HG03460 (cell line): Measurements from ENCODE around the gene TSPAN18.

Experiments
- ATAC-seq: cut with Tn5 transposase; IDR thresholded peaks from one replicate; pipeline ENCODE4 v1.9.1; 2021; ENCODE audit not compliant: unreplicated experiment

Gene TSPAN18

DNA sequence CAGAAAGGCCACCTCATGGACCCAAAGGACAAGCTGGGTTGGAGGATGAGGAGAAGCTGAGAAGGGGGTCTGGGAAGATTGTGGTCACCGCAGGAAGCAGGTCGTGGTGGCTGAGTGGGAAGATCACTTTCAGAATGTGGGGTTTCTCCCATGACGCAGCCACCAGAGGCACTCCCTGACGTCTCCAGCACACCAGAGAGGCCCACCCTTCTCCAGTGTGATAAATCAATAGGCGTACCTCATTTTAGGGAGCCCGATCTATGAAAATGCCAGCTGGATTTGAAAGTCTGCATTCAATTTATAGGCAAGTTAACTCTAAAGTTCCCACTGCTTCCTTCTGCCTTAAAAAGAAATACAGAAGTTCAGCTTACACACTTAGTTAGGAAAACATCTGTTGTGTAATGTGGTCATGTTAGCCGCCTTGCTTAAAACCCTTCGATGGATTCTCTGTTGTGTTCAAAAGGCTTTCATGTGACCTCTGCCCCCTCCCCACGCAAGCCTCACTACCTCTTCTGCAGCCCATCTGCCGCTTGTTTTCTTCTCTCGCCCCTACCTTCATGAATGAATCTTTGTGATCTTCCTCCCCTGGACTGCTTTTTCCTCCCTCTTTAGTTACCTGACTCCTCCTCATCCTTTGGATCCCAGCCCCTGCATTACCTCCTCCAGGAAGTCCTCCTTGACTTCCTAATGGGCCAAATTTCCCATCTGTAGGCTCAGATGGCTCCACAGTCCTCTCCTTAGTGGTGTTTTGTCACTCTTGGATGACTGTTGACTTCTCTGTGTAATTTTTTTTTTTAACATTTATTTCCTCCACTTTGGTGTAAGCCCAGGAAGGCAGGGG is 10.7 kb downstream of the TSPAN18 start:
- no peak for ATAC-seq

DNA sequence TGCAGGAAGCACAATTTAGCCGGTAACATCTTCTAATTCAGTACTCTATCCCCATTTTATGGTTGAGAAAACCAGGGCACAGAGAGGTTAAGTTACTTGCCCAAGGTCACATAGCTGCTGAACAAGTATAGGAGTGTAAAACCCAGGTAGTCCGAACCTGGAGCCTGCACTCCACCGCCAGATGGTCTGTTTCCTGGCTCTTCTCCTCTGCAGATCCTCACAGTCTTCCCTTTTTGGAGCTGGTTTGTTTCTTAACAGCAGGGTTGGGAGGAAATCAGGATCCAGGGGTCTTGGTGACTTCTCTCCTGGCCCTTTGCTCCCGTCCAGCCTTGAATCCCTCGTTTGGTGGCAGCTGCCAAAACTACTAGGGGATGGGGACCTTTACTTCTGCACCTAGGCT is 12.0 kb downstream of the TSPAN18 start:
- no peak for ATAC-seq

DNA sequence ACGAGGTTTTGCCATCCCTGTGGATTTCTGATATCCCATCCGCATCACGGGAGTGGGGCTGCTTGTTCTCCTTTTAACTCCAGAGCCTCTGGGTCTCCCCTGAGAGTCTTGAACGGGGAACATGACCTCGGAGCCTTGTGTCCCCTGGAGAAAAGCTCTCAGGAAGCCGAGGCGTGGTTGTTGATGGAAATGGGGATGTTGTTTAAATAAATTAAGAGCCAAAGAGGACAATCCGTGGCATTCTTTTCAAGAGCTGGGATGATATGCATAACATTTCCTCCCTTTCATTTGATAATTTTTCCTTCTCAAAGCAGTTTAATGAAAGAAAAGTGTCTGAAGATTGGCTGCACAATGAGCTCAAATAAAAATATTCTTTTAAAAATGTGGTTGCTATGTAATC is 14.2 kb downstream of the TSPAN18 start:
- ATAC-seq = no peak

DNA sequence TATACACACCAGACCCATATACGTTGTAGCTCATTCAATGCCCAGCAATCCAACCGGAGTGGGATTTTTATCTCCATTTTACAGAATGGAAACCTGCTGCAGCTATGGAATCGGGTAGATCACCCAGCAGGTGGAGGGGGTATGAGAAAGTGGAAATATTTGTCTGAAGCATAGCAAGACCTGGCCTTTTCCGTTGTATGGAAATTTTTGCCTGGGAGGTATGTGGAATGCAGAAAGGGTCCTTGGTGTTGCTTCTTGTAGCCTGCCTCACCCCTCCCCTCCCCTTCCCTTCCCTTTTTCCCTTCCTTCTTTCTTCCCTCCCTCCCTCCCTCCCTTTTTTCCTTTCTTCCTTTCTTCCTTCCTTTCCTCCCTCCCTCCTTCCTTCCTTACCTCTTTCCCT is 15.2 kb downstream of the TSPAN18 start:
- no peak for ATAC-seq

- ATAC-seq = no peak
Measured at GRCh38 chr11:44742508-44743246, 15.9 kb downstream of the TSPAN18 start.

GRCh38 chr11:44743326-44743725 is 16.6 kb downstream of the TSPAN18 start:
- no peak for ATAC-seq

DNA sequence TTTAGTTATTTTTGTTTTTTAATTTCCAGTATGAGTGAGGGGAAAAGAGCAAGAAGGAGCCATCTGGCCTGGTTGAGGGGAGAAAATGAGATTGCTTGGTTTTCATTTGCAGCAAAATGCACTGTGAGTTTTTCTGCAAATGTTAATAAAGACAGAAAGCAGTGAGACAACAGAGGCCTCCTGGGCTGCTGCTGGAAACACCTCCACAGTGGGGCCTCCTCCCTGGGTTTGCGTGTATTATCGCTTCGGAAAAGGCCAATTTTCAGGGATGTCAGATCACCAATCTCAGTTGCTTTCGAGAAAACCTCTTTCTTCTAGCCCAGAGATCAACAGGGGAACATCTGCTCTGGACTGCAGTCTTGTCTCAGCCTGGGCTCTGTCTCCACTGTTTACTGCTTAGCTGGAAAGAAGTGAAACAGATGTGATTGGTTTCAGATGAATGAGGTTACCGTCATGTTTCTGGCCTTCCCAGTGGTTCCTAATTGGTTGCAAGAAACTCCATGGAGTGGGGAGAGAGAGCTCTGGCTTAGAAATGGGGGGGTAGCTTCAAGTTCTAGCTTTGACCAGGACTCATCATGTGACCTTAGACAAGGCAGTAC is 17.3 kb downstream of the TSPAN18 start:
- no peak for ATAC-seq

GRCh38 chr11:44746894-44747293 is 20.1 kb downstream of the TSPAN18 start:
- ATAC-seq = no peak

- no peak for ATAC-seq
Measured at GRCh38 chr11:44747316-44747715, 20.6 kb downstream of the TSPAN18 start.

DNA sequence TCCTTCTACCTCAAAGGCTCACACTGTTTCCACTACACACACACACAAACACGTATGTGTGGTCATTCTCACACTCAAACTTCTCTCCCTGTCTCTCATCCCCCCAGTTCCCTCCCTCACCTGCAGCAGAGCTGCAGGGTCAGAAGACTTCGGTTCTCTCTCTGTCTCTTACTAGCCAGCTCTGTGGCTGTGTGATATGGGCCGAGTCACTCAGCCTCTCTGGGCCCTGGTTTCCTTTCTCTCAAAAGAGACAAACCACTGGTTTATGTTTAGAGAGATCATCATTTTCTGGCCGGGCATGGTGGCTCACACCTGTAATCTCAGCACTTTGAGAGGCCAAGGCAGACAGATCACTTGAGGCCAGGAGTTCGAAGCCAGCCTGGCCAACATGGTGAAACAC is 21.1 kb downstream of the TSPAN18 start:
- ATAC-seq = no peak

DNA sequence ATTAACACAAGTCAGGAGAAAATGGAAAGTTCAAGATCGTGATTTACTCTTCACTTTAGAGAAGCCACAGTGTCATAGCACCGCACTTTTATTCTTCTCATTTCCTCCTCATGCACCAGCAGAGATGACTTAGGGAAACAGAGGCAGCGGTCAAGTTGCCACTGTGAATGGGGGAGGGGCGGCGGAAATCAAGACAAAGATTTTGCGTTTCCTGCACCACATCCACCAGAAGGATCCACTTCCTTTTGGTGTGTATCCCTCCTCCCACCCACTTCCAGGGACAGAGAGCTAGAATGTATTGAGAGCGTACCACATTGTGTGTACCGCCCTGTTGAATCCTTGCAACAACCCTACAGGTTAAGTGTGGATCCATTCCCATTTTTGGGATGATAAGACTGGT is 21.8 kb downstream of the TSPAN18 start:
- no peak for ATAC-seq

DNA sequence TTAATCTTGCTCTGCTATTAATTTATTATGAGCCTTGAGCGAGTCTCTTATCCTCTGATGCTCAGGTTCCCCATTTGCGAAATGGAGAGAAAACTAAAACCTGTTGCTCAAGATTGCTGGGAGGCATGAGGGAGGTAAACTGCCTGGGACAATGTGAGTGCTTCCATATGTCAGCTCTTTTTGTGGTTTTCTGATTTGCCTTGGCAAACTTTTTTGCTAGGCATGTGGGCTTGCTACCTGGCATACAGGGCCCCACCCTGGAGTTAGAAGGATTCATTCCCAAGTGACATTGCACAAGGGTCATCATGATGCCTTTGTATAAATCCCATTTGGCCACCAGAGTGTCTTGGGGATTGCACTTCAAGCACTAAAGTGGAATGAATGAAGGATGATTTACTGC is 22.4 kb downstream of the TSPAN18 start:
- ATAC-seq = no peak

- ATAC-seq = no peak
Measured at GRCh38 chr11:44750551-44751465, 24.0 kb downstream of the TSPAN18 start.

- ATAC-seq = no peak
Measured at GRCh38 chr11:44752300-44752699, 25.5 kb downstream of the TSPAN18 start.

- ATAC-seq = no peak
Measured at GRCh38 chr11:44752713-44753112, 26.0 kb downstream of the TSPAN18 start.

DNA sequence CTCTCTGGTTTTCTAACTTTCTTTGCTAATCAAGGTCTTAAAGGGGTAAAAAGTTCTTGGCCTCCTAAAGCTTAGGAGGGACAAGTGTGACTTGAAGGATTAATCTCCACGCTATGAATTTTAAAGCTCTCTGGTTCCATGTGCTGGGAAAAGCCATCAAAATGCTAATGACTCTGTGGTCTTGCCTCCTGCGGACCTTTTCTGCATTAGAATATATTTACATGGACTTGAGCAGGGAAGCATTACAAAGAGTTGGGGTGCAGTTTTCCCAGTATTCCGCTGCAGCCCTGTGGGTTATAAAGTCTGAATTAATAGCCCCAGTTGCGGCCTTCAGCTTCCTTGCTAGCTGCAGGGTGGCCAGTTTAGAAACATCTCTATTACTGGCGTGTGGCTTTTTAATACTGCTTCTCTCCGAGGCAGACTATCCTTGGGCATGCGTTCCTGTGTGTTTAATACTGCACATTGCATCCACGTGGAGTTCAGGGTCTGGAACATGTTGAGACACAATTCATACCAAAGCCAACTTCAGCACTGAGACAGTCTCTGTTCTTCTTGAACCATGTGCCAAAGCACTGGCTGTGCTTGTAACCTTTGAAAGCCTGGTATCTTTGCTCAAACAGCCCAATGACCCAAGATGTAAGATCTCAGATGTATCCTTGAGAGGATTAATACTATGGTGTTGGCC is 27.3 kb downstream of the TSPAN18 start:
- ATAC-seq = no peak

- ATAC-seq = no peak
Measured at GRCh38 chr11:44754876-44755555, 28.3 kb downstream of the TSPAN18 start.

DNA sequence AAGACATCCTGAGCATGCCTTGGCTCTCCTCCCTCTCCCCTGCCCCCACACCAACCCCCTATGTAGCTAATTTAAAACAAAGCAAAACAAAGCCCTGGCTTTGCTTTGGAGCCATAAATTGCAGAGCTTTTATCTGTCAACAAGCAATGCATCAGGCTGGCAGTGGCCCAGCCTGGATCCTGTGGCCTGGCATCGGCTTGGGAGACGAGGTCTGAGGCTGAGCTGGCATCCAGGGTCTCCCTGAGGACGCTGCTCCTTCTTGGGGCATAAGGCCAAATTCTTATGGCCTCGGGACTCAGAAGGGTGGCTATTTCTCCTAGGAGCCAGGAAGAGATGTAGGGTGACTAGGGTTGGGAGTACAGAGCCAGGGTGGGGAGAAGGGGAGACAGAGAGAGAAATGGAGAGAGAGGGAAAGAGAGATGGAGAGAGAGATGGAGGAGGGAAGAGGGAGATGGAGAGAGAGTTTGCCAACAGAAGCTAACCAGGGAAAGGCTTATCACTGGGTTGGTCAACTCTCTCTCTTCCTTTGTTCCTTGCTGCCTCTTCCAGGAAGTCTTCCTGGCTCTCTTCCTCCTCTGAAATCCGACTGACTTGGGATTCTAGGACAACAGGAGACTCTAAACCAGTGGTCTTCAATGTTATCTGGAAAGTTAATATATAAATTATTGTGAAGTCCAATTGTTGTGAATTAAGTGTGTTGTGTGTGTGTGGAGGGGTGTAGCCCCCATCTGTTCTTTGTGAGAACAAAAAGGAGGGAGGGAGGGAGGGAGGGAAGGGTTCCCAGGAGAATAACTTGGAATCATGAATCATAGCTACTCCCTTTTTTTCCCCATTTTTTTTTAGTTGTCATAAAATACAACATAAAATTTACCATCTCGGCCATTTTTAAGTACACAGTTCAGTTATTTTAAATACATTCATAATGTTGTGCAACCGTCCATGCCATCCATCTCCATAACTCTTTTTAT is 29.1 kb downstream of the TSPAN18 start:
- ATAC-seq = no peak

GRCh38 chr11:44758983-44759382 is 32.2 kb downstream of the TSPAN18 start:
- no peak for ATAC-seq
